COLO668 (cell line): ENCODE data around the gene TMEM127.
A peak's percentile ranks its signal among the peaks of the same experiment; 100 is the strongest.
"Not testable (repeated sequence)": the region's sequence is repeated elsewhere in the genome, so short reads cannot be mapped to it uniquely, and the experiment has no call there.

Source experiments
- DNase-seq: peaks from one replicate; lab custom pipeline; 2025; ENCODE audit not compliant: unreplicated experiment; lab: John Stamatoyannopoulos, UW

TMEM127 gene

DNA sequence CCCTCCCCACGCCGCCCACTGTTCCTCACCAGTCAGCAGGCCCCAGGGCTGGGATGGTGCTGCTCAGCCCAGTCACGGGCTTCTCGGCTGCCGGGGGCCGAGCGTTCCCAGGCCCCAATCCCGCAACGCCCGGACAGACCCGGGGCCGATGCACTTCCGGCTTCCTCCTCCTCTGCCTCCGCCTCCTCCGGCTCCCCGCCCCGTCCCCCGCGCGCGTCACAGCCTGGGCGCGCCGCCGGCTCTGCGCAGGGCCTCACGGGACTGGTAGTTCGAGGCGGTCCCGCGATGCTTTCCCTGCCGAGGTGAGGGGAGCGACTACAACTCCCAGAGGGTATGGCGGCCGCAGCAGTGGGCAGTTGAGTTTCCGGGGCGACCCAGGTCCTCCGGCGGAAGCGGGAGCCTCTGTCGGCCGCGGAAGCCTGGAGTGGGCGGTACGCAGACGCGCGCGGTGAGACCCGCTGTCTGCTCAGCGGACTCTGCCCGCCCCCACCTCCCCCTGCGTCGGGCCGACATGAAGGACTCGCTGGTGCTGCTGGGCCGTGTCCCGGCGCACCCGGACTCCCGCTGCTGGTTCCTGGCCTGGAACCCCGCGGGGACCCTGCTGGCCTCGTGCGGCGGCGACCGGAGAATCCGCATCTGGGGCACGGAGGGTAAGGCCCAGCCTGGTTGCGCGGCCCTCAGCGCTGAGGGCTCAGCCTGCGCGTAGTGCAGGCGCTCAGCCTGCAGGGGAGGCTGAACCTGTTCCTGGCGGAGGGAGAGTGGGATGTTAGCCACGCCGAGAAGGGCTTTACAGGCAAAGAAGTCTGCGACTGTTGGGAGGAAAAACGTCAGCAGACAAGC is at the start of gene TMEM127, which contains the start of gene CIAO1:
Gene TMEM127, minus strand, starts transcription at position 158 of the 840 bp plus-strand sequence. CDS start 616 bp downstream, outside the sequence.
Gene CIAO1, plus strand, starts transcription at position 386 of the 840 bp plus-strand sequence. Its CDS starts 126 bp downstream, at position 512.
- peak; percentile 98 for DNase-seq

GRCh38 chr2:96315005-96315399 is 49.2 kb upstream of the TMEM127 start:
- DNase-seq: no peak

DNA sequence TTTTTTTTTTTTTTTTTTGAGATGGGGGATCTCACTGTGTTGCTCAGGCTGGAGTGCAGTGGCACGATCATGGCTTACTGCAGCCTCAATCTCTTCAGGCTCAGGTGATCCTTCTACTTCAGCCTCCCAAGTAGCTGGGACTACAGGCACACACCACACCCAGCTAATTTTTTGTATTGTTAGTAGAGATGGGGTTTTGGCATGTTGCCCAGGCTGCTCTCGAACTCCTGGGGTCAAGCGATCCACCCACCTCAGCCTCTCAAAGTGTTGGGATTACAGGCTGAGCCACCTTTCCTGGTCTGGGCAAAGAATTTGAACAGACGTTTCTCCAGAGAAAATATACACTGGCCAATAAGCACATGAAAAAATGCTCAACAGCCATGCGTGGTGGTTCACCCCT is 42.5 kb upstream of the TMEM127 start:
- peak; percentile 65 for DNase-seq

- no peak for DNase-seq
Measured at GRCh38 chr2:96306370-96306769, 40.6 kb upstream of the TMEM127 start.

DNA sequence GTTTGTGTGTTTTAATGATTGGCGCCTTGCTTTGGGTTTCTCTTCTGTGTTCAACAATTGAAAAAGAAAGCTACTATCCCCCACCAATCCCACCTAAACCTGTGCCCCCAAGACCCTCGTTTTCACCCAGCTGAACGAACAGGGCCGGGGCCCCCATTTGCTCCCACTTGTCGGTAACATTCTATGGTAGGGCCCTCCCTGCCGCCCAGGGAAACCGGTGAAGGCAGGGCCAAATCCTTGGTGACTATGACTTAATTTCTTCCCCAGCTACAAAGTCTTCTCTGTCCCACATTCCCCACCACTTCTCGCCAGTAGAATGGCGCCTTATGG is 40.1 kb upstream of the TMEM127 start:
- DNase-seq: no peak

GRCh38 chr2:96305091-96305978 is 39.5 kb upstream of the TMEM127 start, which contains the start of gene SNRNP200:
Gene SNRNP200 (minus strand): TSS chr2:96305546. CDS start chr2:96305437, 109 bp downstream.
- peak; percentile 93 for DNase-seq

DNA sequence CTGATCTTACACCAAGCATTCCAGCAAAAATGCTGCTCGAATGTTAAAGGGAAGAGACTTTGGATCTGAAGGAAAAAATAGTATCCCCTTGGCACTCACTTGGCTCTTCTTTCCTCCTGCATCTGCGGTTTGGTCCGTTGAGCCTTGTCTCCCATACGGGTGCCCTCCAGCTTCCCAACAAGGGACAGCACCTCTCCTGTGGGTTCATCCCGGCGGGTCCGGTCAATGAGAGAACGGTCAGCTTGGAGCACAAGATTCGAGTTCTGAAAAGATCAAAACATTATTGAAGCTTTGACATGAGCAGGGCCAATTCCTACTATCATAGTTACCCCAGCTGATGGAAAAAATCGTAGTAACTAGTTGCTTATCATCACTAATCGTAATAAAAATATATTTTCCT is 38.8 kb upstream of the TMEM127 start:
- DNase-seq: no peak

DNA sequence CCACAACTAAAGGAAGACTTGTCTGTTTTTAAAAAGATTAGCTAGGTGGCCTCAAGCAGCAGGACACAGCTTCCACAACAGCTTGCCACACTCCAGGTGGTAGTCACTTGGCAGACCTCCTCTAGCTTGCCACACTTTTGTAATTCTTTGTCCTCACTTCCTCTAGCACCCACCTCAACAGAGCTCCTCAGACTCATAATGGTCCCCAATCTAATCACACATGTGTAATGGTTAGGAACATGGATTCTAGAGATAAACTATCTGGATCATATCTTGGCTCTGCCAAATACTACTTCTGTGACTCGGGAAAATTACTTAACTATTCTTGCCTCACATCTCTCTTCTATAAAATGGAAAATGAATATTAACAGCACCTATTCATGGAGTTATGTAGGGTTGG is 36.1 kb upstream of the TMEM127 start:
- DNase-seq: no peak

DNA sequence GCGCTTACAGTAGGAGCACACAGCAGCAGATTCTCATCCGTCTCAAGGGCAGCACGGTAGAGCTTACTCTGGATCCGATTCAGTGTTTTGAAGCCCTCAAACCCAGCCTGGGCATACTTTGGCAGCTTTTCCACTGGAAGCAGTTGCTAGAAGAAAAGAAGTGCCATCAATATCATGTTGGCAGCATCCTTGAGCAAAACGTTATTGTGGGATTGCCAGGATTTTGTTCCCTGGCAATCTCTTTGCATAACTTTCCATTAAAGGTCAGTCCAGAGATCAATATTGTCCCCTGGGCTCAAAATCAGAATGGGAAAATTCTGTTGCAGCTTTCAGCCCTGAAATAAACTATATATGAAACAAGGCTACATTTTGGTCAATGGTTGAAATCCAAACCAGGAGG is 31.1 kb upstream of the TMEM127 start:
- no peak for DNase-seq

DNA sequence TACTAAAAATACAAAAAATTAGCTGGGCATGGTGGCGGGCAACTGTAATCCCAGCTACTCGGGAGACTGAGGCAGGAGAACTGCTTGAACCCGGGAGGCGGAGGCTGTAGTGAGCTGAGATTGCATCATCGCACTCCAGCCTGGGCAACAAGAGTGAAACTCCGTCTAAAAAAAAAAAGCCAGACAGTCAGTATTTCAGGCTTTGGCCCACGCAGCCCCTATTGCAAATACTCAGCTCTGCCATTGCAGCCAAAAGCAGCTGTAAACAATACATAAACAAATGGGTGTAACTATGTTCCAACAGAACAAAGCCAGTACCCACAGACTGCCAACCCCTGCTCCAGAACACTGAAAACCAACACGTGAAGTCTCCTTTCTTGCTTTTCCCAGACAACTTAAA is 28.5 kb upstream of the TMEM127 start:
- DNase-seq: not testable (repeated sequence)

DNA sequence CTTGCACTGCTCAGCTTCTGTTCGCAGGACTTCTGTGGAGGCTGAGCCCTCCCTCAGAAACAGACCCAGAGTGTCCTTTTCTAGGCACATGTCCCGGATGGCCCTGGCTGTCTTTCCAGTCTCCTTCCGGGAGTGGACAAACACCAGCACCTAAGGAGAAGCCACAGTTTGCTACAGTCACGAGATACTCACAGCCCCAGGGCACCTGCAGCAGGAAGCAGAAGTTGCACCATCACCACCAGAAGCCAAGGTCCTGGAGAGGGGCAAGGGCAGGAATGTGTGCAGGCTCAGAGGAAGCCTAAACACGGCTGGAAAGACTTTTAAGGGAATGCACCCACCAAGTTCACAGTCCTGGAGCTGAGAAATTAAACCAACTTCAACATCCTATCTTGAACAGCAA is 26.0 kb upstream of the TMEM127 start:
- no peak for DNase-seq

DNA sequence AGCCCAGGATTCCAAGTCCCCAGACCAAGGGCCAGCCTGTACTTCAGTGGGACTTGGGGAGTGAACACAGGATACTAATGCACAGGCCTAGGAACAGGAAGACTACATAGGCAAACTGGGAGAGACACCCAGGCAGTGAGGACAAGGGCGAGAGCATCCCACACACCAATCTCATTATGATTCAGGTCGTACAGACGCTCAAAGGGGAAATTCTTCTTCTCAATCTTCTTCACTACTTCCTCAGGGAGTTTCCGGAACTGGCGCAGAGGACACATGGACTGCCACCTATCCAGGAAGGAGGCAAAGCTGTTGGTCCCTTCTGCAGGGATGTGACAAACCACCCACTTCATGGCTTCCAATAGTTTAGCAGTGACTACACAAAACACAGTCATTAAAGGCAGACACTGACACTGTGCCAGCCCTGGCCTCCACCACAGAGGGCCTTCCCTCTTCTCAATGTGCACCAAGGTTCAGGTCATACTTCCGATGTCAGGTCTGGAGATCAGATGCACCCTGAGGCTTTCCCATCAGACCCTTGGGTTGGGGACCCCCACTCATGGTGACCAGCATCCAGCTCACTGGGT is 21.6 kb upstream of the TMEM127 start:
- DNase-seq: no peak

DNA sequence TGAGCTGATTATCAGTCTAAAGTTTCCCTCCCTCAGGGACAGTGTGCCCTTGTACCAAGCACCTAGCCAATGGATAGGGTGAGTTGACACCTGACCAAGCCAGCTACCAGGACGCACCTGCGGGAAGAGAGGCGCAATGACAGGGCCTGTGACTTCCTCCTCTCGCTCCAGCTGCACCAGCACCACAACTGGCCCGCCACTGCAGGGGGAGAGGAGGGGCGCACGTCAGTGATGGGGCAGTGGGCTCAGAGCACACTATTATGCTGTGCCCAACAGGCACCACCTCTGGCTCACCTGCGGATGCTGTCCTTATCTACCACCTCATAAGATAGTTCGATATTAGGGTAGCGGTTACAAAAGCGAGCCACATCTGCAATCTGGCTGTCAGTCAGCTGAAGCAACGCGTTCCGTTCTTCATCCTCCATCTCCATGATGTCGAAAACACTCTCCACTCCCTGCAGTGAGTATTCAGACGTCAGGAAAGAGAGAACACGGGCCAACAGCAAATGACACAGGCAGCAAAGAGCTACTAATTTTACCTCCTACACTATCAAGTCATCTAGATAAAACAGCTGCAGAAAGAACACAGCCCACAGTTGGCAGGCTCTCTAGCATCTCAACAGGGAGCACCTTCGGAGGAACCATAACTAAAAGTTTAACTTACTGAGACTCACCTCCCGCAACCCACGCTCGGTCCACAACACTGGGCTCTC is 11.1 kb upstream of the TMEM127 start:
- DNase-seq: no peak

- no peak for DNase-seq
Measured at GRCh38 chr2:96274355-96275056, 8.7 kb upstream of the TMEM127 start.

- no peak for DNase-seq
Measured at GRCh38 chr2:96273763-96274162, 8.0 kb upstream of the TMEM127 start.

DNA sequence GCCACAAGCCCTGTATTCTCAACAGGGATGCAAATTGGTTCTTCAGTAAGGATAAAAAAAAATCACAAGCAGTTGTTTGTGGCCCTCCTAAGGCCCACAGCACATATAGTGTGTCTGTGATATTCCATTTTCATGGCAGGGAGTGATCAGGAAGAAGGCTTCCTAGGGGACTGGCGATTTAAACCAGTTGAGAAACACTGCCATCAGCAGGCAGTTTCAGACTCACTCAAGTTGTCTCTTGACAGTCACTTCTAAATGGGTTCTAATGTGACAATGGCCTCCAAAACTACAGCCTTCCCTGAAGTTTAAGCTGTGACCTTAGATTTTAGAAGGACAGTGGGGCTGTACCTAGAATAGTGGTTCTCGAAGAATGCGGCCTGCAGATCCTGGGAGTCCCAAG is 6.2 kb upstream of the TMEM127 start:
- no peak for DNase-seq

- DNase-seq: peak; percentile 46
Measured at GRCh38 chr2:96267159-96267971, 1.6 kb upstream of the TMEM127 start.

DNA sequence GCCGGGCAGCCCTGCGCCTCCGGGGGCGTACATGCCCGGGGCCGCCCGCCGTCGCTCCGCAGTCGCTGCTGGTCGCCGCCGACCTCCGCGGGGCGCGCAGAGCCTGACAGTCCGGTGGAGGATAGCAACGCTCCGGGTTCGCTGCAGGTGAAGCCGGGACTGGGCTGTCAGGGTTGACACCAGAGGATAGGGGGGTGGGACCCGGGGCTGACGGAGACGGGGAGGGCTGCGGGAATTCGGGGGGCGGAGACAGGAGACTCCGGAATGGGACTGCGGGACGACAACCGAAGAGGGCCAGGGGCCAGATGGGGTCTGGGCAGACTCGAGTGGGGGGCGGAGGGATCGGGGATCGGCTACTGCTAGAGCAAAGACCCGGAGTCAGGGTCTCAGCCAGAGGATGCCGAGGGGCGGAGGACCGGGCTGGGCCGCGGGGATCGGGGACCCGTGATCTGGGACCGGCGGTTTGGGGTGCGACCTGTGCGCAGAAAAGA is 403 bp downstream of the TMEM127 start:
- DNase-seq: peak; percentile 47

DNA sequence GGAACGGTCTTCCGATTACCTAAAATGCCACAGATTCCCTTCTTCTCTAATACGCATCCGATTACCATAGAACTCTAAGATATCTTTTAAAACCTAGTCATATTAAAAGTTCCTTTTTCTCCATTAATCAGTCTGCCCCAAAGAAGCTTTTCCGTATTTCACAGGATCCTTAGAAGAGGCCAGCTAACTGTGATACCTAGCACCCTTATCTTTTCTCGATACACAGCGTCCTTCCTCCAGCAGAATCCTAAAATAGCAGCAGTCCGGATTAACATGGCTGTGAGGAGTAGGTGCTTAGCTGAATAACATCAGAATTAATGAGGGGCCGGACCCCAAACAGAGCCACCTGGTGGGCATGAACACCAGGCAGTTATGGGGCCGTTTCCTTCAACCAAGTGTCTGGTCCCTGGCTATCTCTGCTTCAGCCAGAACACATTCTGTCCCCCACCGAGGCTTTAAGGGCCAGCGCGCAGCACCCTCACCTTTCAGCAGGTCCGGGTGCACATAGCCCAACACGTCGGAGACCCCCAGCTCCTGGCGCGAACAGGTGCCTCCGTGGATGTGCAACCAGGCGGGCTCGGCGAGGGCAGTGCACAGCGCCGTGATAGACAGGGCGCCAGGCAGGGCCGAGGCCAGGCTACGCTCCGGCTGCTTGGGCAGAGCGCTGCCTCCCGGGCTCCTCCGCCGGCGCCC is 995 bp downstream of the TMEM127 start:
- DNase-seq: peak; percentile 47
